Fibroblast of peridontal ligament (primary cell): ENCODE measurements around the gene CRYBB3.
"Not testable (repeated sequence)": the region's sequence is repeated elsewhere in the genome, so short reads cannot be mapped to it uniquely, and the experiment has no call there.

ENCODE experiments used
- DNase-seq: peaks from one replicate; pipeline ENCODE4 v3.0.0-alpha.2; 2010; ENCODE audit errors: extremely low read depth

Gene CRYBB3

GRCh38 chr22:25206998-25207397 lies 7.3 kb downstream of the CRYBB3 start:
- no peak for DNase-seq

DNA sequence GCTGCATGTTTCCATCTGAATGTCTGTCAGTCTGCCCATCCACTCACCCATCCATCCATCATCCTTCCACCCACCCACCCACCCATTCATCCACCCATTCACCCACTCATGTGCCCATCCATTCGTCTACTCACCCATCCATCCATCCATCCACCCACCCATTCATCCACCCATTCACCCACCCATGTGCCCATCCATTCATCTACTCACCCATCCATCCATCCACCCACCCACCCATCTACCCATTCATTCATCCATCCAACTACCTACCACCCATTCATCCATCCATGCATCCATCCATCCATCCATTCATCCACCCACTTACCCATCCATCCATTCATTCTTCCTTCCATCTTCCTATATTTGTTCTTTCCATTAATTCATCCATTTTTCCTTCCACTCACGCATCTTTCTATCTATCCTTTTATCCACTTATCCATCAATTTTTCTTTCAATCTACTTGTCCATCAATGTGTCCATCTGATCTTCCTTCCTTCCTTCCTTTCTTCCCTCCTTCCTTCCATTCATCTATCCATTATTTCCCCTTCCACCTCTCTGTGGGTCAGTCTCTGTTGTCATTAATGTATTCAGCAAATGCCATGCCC lies 8.0 kb downstream of the CRYBB3 start:
- no peak for DNase-seq

GRCh38 chr22:25208328-25208727 lies 8.7 kb downstream of the CRYBB3 start:
- no peak for DNase-seq

DNA sequence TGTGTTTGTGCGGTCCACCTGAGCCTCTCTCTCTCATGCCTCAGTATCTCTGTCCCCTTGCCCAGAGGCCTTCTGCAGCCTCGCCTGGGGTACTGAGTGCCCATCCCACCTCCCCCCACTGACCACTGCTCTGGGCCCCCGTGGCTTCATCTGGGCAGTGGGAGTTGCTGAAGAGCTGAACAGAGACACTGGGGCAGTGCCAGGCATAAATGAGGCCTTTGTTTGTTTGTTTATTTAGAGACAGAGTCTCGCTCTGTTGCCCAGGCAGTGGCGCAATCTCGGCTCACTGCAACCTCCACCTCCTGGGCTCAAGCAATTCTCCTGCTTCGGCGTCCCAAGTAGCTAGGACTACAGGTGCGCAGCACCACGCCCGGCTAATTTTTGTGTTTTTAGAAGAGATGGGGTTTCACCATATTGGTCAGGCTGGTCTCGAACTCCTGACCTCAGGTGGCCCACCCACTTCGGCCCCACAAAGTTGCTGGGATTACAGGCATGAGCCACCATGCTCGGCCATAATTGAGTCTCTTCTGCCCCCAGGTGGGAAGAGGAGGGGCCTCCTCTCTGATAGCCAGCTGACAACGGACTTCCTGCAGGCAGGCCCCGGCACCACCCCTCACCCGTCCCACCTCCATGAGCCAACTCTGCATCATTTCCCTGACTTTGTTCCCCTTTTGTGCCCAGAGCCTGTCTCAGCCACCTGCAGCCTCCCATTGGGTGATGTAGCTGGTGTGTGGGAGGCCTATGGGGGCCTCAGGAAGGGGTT lies 9.3 kb downstream of the CRYBB3 start:
- no peak for DNase-seq

- DNase-seq = no peak
Measured at GRCh38 chr22:25210793-25211192, 11.1 kb downstream of the CRYBB3 start.

GRCh38 chr22:25212337-25212736 lies 12.7 kb downstream of the CRYBB3 start:
- DNase-seq = no peak

DNA sequence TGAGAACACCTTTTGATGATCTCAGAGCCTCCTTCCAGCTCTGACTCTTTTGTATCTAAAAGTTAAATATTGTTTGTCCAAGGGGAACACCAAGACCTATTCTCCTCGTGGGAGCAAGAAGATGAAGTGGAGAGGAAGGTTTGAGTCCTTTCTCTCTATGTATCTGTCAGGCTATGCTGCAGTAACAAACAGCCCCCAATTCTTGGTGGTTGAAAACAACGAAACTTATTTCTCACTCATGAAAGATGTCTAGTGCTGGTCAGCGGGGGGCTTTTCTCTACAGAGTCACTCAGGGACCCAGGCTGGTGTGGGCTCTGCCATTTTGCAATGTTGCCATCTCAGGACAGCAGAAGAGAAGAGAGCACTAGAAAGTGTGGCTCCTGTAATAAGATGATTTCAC lies 13.6 kb downstream of the CRYBB3 start:
- DNase-seq = no peak

- DNase-seq = no peak
Measured at GRCh38 chr22:25216230-25216629, 16.6 kb downstream of the CRYBB3 start.

DNA sequence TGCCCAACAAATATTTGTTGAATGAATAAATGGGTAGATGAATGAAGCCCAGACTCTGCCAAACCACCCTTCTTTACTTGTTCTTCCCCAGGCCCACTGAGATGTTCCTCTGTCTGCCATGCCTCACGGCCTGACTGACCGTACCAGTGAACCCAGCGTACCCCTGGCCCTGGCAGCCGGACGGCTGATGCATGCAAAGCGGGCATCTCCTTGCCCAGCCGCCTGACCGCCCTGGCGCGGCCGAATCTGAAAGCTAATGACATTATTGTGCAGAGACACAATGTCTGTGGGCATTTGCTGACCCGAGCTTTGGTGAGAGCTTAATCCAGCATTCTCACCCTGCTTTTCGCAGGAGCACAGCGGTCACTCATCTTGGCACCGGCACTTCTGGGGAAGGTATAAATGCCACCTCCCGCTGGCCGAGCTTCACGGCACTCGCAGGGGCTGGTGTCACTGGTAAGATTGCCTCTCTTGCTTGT lies 19.6 kb downstream of the CRYBB3 start, which contains the start of gene CRYBB2:
Gene CRYBB2 (plus strand): TSS at position 429 of the 479 bp plus-strand sequence. CDS start 1,791 bp downstream, outside the sequence.
- DNase-seq = no peak

GRCh38 chr22:25219948-25220442 lies 20.3 kb downstream of the CRYBB3 start:
- DNase-seq = no peak

DNA sequence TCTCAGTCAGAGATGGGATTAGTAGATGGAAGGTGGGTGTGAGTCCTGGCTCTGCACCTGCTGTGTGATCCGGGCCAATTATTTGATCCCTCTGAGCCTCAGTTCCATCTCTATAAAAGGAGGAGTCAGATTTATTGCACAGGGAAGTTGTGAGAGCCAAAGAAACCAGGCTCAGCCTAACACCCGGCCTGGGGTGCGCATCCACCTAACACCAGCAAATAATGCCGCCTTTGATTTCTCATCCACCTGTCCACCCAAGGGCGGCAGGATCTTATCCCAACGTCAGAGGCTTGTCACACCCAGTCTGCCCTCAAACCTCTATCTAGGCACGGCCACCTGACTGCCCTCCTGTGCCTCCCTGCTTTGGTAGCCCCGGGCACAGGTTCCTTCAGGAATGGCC lies 22.1 kb downstream of the CRYBB3 start:
- no peak for DNase-seq

DNA sequence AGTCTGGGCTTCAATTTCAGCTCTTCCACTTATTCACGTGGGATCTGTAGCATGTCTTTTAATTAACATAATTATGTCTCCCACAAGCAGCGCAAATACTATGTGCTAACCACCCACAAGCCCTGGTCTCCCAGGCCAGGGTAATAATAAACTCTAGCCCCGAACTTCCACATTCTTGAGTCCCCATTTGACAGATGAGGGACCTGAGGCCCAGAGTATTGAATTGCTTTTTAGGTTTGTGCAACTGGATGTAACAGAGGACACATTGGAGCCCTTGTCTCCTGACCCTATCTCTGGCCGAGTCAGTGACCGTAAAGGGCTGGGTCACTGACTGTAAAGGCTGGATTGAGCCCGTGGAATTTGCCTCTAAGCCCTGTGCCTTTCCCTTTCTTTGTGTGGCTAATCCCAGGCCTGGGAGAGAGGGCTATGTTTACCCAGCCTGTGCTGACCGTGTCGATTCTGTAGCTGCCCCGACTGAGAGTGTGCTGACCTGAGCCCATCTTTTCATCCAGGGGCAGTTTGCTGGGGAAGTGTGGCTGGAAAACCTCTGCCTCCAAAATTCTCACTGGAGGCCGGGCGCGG lies 23.7 kb downstream of the CRYBB3 start:
- DNase-seq = no peak

GRCh38 chr22:25228822-25229221 lies 29.2 kb downstream of the CRYBB3 start:
- no peak for DNase-seq

- DNase-seq = not testable (repeated sequence)
Measured at GRCh38 chr22:25230760-25231159, 31.1 kb downstream of the CRYBB3 start.

DNA sequence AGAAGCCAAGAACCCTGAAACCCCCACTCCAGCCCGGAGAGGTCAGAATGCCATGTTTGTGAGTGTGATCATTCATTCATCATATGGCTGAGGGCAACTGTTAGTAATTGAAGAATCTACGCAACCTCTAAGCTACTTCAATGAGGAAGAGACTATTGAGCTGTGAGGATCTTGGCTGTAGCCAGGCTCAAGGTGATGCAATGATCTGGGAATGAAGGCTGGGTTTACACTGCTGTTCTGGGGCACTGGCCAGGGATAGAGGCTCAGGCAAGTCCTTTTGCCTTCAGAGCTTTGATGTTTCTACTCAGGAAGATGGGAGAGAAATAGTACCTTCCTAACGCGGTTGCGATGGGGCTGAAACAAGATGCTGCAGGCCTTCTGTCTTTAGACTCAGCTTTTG lies 32.6 kb downstream of the CRYBB3 start:
- no peak for DNase-seq

DNA sequence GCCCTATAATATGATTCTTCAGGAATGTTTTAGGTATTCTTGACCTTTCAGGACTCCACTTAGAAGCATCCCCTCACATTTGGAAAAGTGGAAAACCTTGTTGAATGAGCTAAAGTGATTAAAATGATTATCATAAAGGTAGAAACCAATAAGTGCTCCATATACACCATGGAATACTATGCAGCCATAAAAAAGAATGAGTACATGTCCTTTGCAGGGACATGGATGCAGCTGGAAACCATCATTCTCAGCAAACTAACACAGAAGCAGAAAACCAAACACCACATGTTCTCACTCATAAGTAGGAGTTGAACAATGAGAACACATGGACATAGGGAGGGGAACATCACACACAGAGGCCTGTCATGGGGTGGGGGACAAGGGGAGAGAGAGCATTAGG lies 34.0 kb downstream of the CRYBB3 start:
- not testable (repeated sequence) for DNase-seq

GRCh38 chr22:25235547-25236290 lies 36.1 kb downstream of the CRYBB3 start:
- peak; percentile 25 for DNase-seq

DNA sequence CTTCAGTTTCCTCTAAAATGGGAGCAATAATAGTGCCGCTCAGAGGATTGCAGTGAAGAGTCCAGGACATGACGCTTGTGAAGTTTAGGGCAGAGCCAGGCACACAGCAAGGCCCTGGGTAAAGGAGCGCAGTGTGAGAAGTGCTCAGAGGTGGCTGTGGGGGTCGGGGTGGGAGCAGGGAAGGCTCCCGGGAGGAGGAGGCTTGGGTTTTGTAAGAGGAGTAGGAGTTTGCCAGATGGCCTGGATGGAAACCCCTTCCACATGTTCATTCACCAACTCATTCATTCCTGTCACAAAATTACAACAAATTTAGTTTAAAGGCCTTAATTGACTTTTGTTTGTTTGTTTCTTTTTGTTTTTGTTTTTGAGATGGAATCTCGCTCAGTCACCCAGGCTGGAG lies 36.8 kb downstream of the CRYBB3 start:
- no peak for DNase-seq

DNA sequence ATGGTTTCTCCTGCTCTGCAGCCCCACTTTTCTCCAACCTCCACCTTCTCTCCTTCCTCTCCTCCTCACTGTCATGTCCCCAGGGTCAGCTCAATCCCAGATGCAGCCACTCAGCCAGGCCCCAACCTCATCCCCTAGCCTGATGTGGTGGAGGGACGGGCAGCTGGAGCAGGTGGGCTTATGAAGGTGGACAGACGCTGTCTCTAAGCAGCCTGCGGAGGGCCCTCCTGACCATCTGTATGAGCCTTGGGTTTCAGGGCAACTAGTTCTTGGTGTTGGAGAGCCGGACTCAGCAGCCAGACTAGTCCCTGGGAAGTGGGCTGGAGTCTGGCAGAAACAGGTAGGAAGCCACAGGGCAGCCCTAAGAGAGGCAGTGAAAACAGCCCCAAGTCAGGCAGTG lies 37.8 kb downstream of the CRYBB3 start:
- no peak for DNase-seq

- not testable (repeated sequence) for DNase-seq
Measured at GRCh38 chr22:25238058-25238457, 38.4 kb downstream of the CRYBB3 start.

DNA sequence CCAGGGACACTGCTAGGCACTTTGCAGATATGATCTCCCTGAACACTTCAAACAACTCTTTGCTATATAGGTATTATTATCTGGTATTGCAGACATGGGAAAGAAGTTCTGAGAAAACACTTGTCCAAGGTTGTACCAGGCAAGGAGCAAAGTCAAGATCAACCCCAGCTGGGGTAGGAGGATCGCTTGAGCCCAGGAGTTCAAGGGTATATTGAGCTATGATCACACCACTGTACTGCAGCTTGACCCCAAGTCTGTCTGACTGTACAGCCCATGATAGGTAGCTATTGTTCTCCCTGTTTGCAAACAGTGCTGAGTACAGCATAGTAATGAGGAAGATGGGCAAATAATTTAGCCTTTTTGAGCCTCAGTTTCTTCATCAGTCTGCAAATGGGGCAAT lies 55.5 kb downstream of the CRYBB3 start:
- DNase-seq = not testable (repeated sequence)
